Endothelial cell of umbilical vein (primary cell): ENCODE data around the gene NKAIN4. TPM values are rescaled to one million over a fixed set of nuclear protein-coding genes. Genes with fewer than 3 reads are reported as not detected.

ENCODE experiments used
- BruUV-seq: library from RNA; stranded (reverse); fragments of 400-500 nt; replicated peaks from 2 replicates; lab custom pipeline; 2021; lab: Mats Ljungman, UMichigan
- CTCF ChIA-PET: fragments of 300-600, 350-600 bp; sonication (Branson Sonifier 250); formaldehyde crosslinking; loops from one replicate; lab custom pipeline; 2021; ENCODE audit warnings: antibody characterized with exemption, inconsistent platforms; lab: Charles Lee
- POLR2A ChIA-PET: fragments of 300-600, 350-600 bp; sonication (Branson Sonifier 250); formaldehyde crosslinking; loops from one replicate; lab custom pipeline; 2021; ENCODE audit warnings: antibody characterized with exemption, inconsistent platforms; lab: Charles Lee
- DNase-seq: peaks from one replicate; pipeline ENCODE4 v3.0.0-alpha.2; 2011; ENCODE audit warnings: low read depth, low spot score
- FAIRE-seq: peaks from 2 replicates; lab custom pipeline; 2011; peaks lifted over from hg19 to GRCh38; lab: Jason Lieb, UNC
- H2AFZ ChIP-seq: 2 replicates; pipeline ENCODE4 v1.6.0; 2012; ENCODE audit warnings: low read depth, low read length, control low read depth, inconsistent platforms
- H3K27ac ChIP-seq: 2 replicates; pipeline ENCODE4 v1.5.1; 2011; ENCODE audit warnings: low read depth, mild to moderate bottlenecking, control low read depth, low read length, moderate library complexity; ENCODE audit not compliant: insufficient read depth
- H3K27me3 ChIP-seq, 2 experiments: 2 replicates each; pipeline versions ENCODE4 v1.6.0 to v1.6.1; 2011; ENCODE audit warnings: low read length in 2 of 2, mixed read lengths in 1 of 2; ENCODE audit not compliant: control insufficient read depth in 2 of 2, insufficient read depth in 2 of 2
- H3K36me3 ChIP-seq, 2 experiments: 2 replicates in 1 of 2; 3 replicates in 1 of 2; pipeline ENCODE4 v1.5.1; 2011; ENCODE audit warnings: low read length in 2 of 2, mild to moderate bottlenecking in 1 of 2, moderate library complexity in 1 of 2; ENCODE audit not compliant: control insufficient read depth in 2 of 2, insufficient read depth in 2 of 2; ENCODE audit errors: extremely low read depth in 1 of 2
- H3K4me1 ChIP-seq: 3 replicates; pipeline ENCODE4 v1.5.1; 2011; ENCODE audit warnings: mild to moderate bottlenecking, low read length; ENCODE audit not compliant: control insufficient read depth, insufficient read depth; ENCODE audit errors: extremely low read depth
- H3K4me2 ChIP-seq: 2 replicates; pipeline ENCODE4 v1.6.1; 2011; ENCODE audit warnings: low read length, control low read depth, mixed read lengths; ENCODE audit not compliant: insufficient read depth
- H3K4me3 ChIP-seq, 3 experiments: fragments of 200-600 bp in 1 of 3; sonication (generic), shearing (Covaris generic) in 1 of 3; replicated peaks in 1 of 3; 2 replicates each; pipeline ENCODE4 v1.5.1; 2011 to 2016; ENCODE audit warnings: control low read depth in 3 of 3, low read length in 3 of 3, mild to moderate bottlenecking in 2 of 3, inconsistent platforms in 1 of 3, low read depth in 1 of 3, moderate library complexity in 1 of 3; ENCODE audit not compliant: insufficient read depth in 1 of 3
- H3K79me2 ChIP-seq: 2 replicates; pipeline ENCODE4 v1.6.0; 2012; ENCODE audit warnings: low read length, inconsistent platforms; ENCODE audit not compliant: control insufficient read depth, insufficient read depth
- H3K9ac ChIP-seq: replicated peaks from 2 replicates; pipeline ENCODE3; 2011; ENCODE audit warnings: low read length, control low read depth; ENCODE audit not compliant: insufficient read depth; ENCODE audit errors: extremely low read depth
- H3K9me1 ChIP-seq: replicated peaks from 3 replicates; pipeline ENCODE4 v1.6.0; 2011; ENCODE audit warnings: mild to moderate bottlenecking, low read length; ENCODE audit not compliant: control insufficient read depth, insufficient read depth; ENCODE audit errors: extremely low read depth
- H3K9me3 ChIP-seq: replicated peaks from 2 replicates; pipeline ENCODE4 v1.5.1; 2012; ENCODE audit warnings: low read length, inconsistent platforms; ENCODE audit not compliant: control insufficient read depth, insufficient read depth
- H4K20me1 ChIP-seq: replicated peaks from 2 replicates; pipeline ENCODE3; 2011; ENCODE audit warnings: mild to moderate bottlenecking, low read length; ENCODE audit not compliant: control insufficient read depth, insufficient read depth; ENCODE audit errors: extremely low read depth
- EZH2 ChIP-seq: IDR thresholded peaks from 2 replicates; pipeline ENCODE4 v1.6.1; 2012; ENCODE audit warnings: borderline replicate concordance, low read depth, mild to moderate bottlenecking, moderate library complexity, low read length, inconsistent platforms; ENCODE audit not compliant: severe bottlenecking
- FOS ChIP-seq: IDR thresholded peaks from 2 replicates; pipeline ENCODE4 v1.6.1; 2011; ENCODE audit warnings: mild to moderate bottlenecking, low read length, moderate library complexity, borderline replicate concordance; ENCODE audit not compliant: insufficient read depth
- GATA2 ChIP-seq: IDR thresholded peaks from 2 replicates; pipeline ENCODE4 v1.7.0; 2011; ENCODE audit warnings: low read depth, mild to moderate bottlenecking, moderate library complexity, mixed read lengths, low read length; ENCODE audit not compliant: insufficient read length, insufficient read depth
- JUN ChIP-seq: IDR thresholded peaks from 2 replicates; pipeline ENCODE4 v1.6.1; 2011; ENCODE audit warnings: borderline replicate concordance, low read depth; ENCODE audit not compliant: insufficient read length, insufficient read depth
- POLR2A ChIP-seq: IDR thresholded peaks from 2 replicates; pipeline ENCODE4 v1.6.1; 2012; ENCODE audit warnings: low read depth, mild to moderate bottlenecking, control low read depth, low read length
- POLR2AphosphoS5 ChIP-seq: IDR thresholded peaks from 2 replicates; pipeline ENCODE4 v1.6.1; 2012; ENCODE audit warnings: low read depth, mild to moderate bottlenecking, control low read depth, low read length, moderate library complexity; ENCODE audit not compliant: insufficient read depth
- dilution Hi-C: fragments of 300-500 bp; cut with MboI; formaldehyde crosslinking; loops from one replicate; pipeline ENCODE4 v1.15.0; 2019; ENCODE audit warnings: low sequenced_read_pairs; ENCODE audit not compliant: extremely low pct_ligation_motif_present
- intact Hi-C: fragments of 100-400 bp; cut with micrococcal nuclease; formaldehyde crosslinking; loops from one replicate; pipeline ENCODE4 v1.10.0; 2022
- polyA plus RNA-seq, 4 experiments: library from polyadenylated mRNA; depleted of rRNA in 3 of 4; stranded (reverse) in 3 of 4; unstranded in 1 of 4; fragments of >200 nt; gene quantifications; 2 replicates each; pipeline versions ENCODE4 v1.2.1 to v1.2.3, GENCODE V29; 2011 to 2012; ENCODE audit warnings: missing spikeins in 1 of 4
- total RNA-seq: library from RNA; stranded (reverse); gene quantifications from 2 replicates; pipeline ENCODE4 v1.2.3, GENCODE V29; 2021
- TF ChIP-seq, protein P1 (sequence below), 2 donors: IDR thresholded peaks; 1 replicate in 1 of 2; 2 replicates in 1 of 2; pipeline ENCODE4 v1.5.1; 2011; ENCODE audit warnings: low read length in 2 of 2, mild to moderate bottlenecking in 2 of 2, moderate library complexity in 2 of 2, control low read depth in 1 of 2, inconsistent platforms in 1 of 2, low read depth in 1 of 2; ENCODE audit not compliant: insufficient read depth in 1 of 2; ENCODE audit errors: extremely low read depth in 1 of 2
- TF ChIP-seq, protein P2 (sequence below): IDR thresholded peaks from 2 replicates; pipeline ENCODE4 v1.6.1; 2011; ENCODE audit not compliant: insufficient read depth, insufficient read length

The NKAIN4 gene
- total and polyA plus RNA-seq, 2 donors (not counting 3 experiments of a cell fraction or from before 2014, with no cell fraction given), result 0.04 TPM; not detected in 1

DNA sequence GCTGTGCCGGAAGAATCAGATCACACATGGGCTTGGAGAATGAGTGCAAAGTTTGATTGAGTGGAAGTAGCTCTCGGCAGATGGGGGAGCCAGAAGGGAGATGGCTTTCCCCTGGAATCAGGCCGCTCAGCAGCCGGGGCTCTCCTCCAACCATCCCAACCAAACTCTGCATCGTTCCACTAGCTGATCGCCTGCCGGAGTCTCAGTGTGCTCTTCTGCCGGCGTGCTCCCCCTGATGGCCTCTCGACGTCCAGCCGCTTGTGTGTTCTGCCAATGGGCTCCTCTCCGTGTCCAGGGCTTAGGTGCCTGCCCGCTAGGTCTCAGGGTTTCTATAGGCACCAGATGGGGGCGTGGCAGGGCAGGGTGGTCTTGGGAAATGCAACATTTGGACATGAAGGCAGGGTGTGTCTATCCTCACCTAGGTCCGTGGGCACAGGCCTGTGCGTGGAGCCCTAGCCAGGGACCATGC is 23.4 kb downstream of the NKAIN4 start:
- Histone ChIP-seq H3K9me3 (no peaks in the 10 kb centered on the region), H4K20me1 (no peaks in the 10 kb centered on the region), H3K4me3 (no peak overlapping the region), H3K36me3 (no peaks in the 10 kb centered on the region), H3K79me2 (no peaks in the 10 kb centered on the region), H3K4me1 (no peaks in the 10 kb centered on the region), H3K9ac (no peak overlapping the region), H3K9me1 (no peaks in the 10 kb centered on the region), H3K27me3 (peaks cover 0 to 10% of the 10 kb centered on the region in 2 experiments), H2AFZ (no peak overlapping the region), H3K27ac (no peak overlapping the region), H3K4me2 (no peak overlapping the region)
- dilution Hi-C loops (no loop called here), intact Hi-C loops (loop anchor here (5.0 kb wide), 1 partner anchor 174 kb away; no protein-coding TSS in a partner anchor)
- ChIA-PET POLR2A (no interaction called here), CTCF (interaction anchor here (1.0 to 2.3 kb wide), 9 partner anchors 11 to 408 kb away, joined by 3 to 15 read pairs (median 6); partner anchors contain the start of gene YTHDF1)
- FAIRE-seq (peak; percentile 77), DNase-seq (peak; percentile 54)
- no peak for TF ChIP-seq POLR2A
- TF ChIP-seq, protein P1, sequence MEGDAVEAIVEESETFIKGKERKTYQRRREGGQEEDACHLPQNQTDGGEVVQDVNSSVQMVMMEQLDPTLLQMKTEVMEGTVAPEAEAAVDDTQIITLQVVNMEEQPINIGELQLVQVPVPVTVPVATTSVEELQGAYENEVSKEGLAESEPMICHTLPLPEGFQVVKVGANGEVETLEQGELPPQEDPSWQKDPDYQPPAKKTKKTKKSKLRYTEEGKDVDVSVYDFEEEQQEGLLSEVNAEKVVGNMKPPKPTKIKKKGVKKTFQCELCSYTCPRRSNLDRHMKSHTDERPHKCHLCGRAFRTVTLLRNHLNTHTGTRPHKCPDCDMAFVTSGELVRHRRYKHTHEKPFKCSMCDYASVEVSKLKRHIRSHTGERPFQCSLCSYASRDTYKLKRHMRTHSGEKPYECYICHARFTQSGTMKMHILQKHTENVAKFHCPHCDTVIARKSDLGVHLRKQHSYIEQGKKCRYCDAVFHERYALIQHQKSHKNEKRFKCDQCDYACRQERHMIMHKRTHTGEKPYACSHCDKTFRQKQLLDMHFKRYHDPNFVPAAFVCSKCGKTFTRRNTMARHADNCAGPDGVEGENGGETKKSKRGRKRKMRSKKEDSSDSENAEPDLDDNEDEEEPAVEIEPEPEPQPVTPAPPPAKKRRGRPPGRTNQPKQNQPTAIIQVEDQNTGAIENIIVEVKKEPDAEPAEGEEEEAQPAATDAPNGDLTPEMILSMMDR (IDR thresholded peaks at IDR 0.05; ENCODE audit: extremely low read depth in 1 of 2, insufficient read depth in 1 of 2, low read depth in 1 of 2, low read length in 2 of 2), result peak; percentile 25 to 78
- TF ChIP-seq POLR2AphosphoS5, result no peak
- TF ChIP-seq FOS, result no peak
- no TSS peak for BruUV-seq

DNA sequence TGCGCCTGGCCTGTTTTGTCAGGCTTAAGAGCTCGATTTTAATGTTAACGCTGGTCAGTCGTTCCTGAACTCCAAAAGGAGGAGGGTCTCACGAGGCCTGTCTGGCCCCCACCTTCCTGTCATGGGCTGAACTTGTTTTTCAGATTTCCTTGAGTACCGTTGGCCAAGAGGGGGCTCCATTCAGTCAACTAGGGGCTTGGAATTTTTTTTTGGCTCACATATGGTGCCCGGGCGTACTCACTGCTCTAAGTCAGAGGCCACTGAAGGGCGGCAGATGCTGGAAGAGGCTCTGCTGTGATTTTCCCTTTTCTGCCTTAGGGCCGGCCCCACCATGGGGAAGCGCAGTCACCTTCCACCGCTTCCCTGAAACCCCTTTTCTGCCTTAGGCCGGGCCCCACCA is 25.5 kb downstream of the NKAIN4 start:
- Histone ChIP-seq H3K79me2 (no peaks in the 10 kb centered on the region), H3K9ac (no peak overlapping the region), H3K4me1 (no peaks in the 10 kb centered on the region), H3K9me3 (no peaks in the 10 kb centered on the region), H3K27me3 (peaks cover 0 to 10% of the 10 kb centered on the region in 2 experiments), H3K4me2 (no peak overlapping the region), H2AFZ (no peak overlapping the region), H3K27ac (no peak overlapping the region), H4K20me1 (no peaks in the 10 kb centered on the region), H3K36me3 (no peaks in the 10 kb centered on the region), H3K4me3 (no peak overlapping the region), H3K9me1 (no peaks in the 10 kb centered on the region)
- no peak for DNase-seq
- ChIA-PET CTCF (interaction anchor here (0.8 to 2.3 kb wide), 2 partner anchors 11 to 18 kb away, joined by 3 to 9 read pairs; no protein-coding TSS in a partner anchor), POLR2A (no interaction called here)
- dilution Hi-C loops (no loop called here), intact Hi-C loops (no loop called here)
- no peak for TF ChIP-seq JUN
- TF ChIP-seq, protein P1 (IDR thresholded peaks at IDR 0.05; ENCODE audit: extremely low read depth in 1 of 2, insufficient read depth in 1 of 2, low read depth in 1 of 2, low read length in 2 of 2), result no peak
- TF ChIP-seq POLR2AphosphoS5, result no peak
- no peak for TF ChIP-seq GATA2
- no peak for TF ChIP-seq EZH2
- TF ChIP-seq, protein P2, sequence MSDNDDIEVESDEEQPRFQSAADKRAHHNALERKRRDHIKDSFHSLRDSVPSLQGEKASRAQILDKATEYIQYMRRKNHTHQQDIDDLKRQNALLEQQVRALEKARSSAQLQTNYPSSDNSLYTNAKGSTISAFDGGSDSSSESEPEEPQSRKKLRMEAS, result no peak
- no peak for FAIRE-seq
- BruUV-seq, result no TSS peak
